ENCODE measurements around the gene KRTAP7-1.

DNA sequence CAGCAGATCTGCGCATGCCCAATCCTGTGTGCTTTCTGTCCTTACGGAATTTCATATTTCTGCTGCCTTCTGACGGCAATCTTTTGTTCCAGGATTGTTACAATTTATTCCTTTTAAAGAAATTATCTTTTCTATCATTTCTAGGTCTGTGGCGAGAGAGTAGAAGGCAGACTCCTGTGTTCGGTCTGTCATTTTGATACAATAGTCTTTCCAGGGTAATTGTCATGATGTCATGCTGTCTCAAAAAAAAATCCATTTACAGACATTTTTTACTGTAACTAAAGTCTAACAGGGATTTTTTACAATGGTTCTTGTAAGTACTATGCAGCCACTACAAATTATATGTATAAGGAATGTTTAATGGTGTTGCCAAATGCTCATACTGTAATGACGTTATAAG lies 9.0 kb upstream of the KRTAP7-1 start:
- TF ChIP-seq SUZ12 (IDR thresholded peaks at IDR 0.05) (no peak), FOXA1 (IDR thresholded peaks at IDR 0.05) (no peak), BHLHE40 (IDR thresholded peaks at IDR 0.05; ENCODE audit: borderline replicate concordance) (no peak), HDGF (IDR thresholded peaks at IDR 0.05; ENCODE audit: borderline replicate concordance) (no peak), SP1 (IDR thresholded peaks at IDR 0.05) (no peak), L3MBTL2 (conservative IDR thresholded peaks at IDR 0.05) (no peak), ELF4 (IDR thresholded peaks at IDR 0.05) (no peak), LEF1 (IDR thresholded peaks at IDR 0.05; ENCODE audit: borderline replicate concordance) (no peak), FOXK2 (IDR thresholded peaks at IDR 0.05) (no peak), ZNF384 (IDR thresholded peaks at IDR 0.05) (no peak)
